Ectodermal cell (in vitro differentiated cells): ENCODE results near the gene CDK3.

ENCODE experiments used
- H3K27ac ChIP-seq: 2 replicates; pipeline ENCODE4 v1.7.0; 2013; ENCODE audit warnings: mild to moderate bottlenecking, low read depth, low read length; ENCODE audit not compliant: insufficient read depth, poor library complexity, severe bottlenecking
- H3K27me3 ChIP-seq: 2 replicates; pipeline ENCODE4 v1.7.0; 2013; ENCODE audit warnings: mild to moderate bottlenecking, low read length; ENCODE audit not compliant: insufficient read depth, control insufficient read depth, poor library complexity, severe bottlenecking
- H3K36me3 ChIP-seq: one replicate; pipeline ENCODE4 v1.7.0; 2013; ENCODE audit warnings: low read length; ENCODE audit not compliant: control insufficient read depth, insufficient read depth
- H3K4me1 ChIP-seq: one replicate; pipeline ENCODE4 v1.7.0; 2013; ENCODE audit warnings: low read length; ENCODE audit not compliant: control insufficient read depth, insufficient read depth
- H3K4me3 ChIP-seq: 2 replicates; pipeline ENCODE4 v1.7.0; 2013; ENCODE audit warnings: low read depth, low read length, control low read depth; ENCODE audit not compliant: insufficient read depth
- H3K9me3 ChIP-seq: 2 replicates; pipeline ENCODE4 v1.7.0; 2013; ENCODE audit warnings: mild to moderate bottlenecking, low read length, moderate library complexity; ENCODE audit not compliant: control insufficient read depth
- WGBS, 2 experiments: methylation state at CpG; one replicate each; pipeline ENCODE4 v1.1.7; 2013; ENCODE audit warnings: missing lambda C conversion rate in 2 of 2; 5-methylcytosine and 5-hydroxymethylcytosine counted together

The CDK3 gene

GRCh38 chr17:76014100-76014924, 13.7 kb downstream of the CDK3 start:
- 40 to 43% methylated on average over 19 of the region's 19 CpGs for WGBS, 2 experiments
- H3K9me3 ChIP-seq = no peaks in the 10 kb centered on the region
- no peaks in the 10 kb centered on the region for H3K4me1 ChIP-seq
- no peaks in the 10 kb centered on the region for H3K36me3 ChIP-seq
- H3K27ac ChIP-seq = no peak overlapping the region
- H3K4me3 ChIP-seq = no peak overlapping the region
- no peaks in the 10 kb centered on the region for H3K27me3 ChIP-seq

DNA sequence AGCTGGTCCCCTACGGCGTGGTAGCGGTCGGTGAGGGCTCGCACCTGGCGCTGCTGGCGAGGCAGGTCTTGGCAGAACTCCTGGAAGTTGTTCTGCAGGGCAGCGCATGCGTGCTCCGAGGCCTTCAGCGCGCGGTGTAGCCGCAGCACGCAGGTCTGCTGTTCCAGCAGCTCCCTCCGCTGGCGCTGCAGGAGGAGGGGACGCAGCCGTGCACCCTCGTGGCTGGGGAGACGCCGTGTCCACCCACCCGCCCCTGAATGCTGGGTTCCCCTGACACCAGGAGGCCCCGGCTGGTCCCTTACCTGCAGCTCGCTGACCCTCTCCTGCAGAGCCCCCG, 14.2 kb downstream of the CDK3 start:
- WGBS, 2 experiments = 92 to 93% methylated on average over 26 of the region's 26 CpGs
- H3K36me3 ChIP-seq = no peaks in the 10 kb centered on the region
- H3K27me3 ChIP-seq = no peaks in the 10 kb centered on the region
- H3K4me3 ChIP-seq = no peak overlapping the region
- no peaks in the 10 kb centered on the region for H3K4me1 ChIP-seq
- no peaks in the 10 kb centered on the region for H3K9me3 ChIP-seq
- no peak overlapping the region for H3K27ac ChIP-seq

DNA sequence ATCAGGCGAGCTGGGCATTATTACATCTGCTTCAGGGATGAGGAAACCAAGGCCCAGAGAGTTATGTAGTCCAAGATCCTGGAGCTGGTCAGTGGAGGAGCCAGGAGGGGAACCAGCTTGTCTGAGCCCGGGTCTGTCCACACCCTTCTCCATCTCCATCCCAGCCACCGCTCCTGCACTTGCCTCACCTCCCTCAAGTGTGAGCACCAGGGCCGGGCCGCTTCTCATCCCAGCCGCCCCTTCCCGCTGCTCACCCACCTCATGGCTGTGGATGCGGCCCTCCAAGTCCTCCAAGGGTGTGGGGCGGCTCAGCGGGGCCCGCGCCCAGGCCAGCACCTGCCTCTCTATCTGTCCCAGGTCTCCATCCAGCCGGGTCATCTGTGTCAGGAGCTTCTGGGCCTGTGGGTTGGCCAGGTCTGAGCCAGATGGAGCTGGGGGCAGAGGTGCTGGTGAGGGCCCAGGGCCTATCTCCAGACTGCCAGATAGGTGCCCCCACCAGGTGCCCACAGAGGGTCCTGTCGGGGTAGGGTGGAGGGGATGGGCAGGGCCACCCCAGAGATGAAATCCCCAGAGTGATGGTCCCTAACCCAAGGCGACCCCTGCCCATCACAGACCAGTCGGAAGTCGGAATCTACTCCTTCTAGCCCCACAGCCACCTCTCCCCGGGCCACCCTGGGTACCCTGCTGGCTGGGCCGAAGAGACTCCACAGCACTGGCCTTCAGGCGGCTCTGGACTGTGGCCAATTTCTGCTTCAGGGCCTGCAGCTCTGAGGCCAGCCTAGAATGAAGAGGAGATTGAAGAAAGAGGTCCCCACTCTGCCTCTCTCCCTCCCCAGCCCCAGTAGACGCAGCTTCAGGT, 17.1 kb downstream of the CDK3 start:
- Histone ChIP-seq H3K9me3 (no peaks in the 10 kb centered on the region), H3K4me3 (no peak overlapping the region), H3K4me1 (no peaks in the 10 kb centered on the region), H3K36me3 (no peaks in the 10 kb centered on the region), H3K27me3 (no peaks in the 10 kb centered on the region), H3K27ac (no peak overlapping the region)
- WGBS, 2 experiments = 94 to 95% methylated on average over 21 of the region's 21 CpGs

GRCh38 chr17:76018340-76018680, 17.7 kb downstream of the CDK3 start:
- 89% methylated on average over 11 of the region's 11 CpGs for WGBS, 2 experiments
- H3K27ac ChIP-seq = no peak overlapping the region

GRCh38 chr17:76018801-76019200, 18.1 kb downstream of the CDK3 start:
- Histone ChIP-seq H3K4me3 (no peak overlapping the region), H3K9me3 (no peaks in the 10 kb centered on the region), H3K36me3 (no peaks in the 10 kb centered on the region), H3K27me3 (no peaks in the 10 kb centered on the region), H3K4me1 (no peaks in the 10 kb centered on the region), H3K27ac (no peak overlapping the region)
- 91% methylated on average over 13 of the region's 13 CpGs for WGBS, 2 experiments

More at GRCh38 chr17:76018340-76018680, 17.7 kb downstream of the CDK3 start:
- Histone ChIP-seq H3K36me3 (no peaks in the 10 kb centered on the region), H3K27me3 (no peaks in the 10 kb centered on the region), H3K4me1 (no peaks in the 10 kb centered on the region), H3K9me3 (no peaks in the 10 kb centered on the region), H3K4me3 (no peak overlapping the region)

DNA sequence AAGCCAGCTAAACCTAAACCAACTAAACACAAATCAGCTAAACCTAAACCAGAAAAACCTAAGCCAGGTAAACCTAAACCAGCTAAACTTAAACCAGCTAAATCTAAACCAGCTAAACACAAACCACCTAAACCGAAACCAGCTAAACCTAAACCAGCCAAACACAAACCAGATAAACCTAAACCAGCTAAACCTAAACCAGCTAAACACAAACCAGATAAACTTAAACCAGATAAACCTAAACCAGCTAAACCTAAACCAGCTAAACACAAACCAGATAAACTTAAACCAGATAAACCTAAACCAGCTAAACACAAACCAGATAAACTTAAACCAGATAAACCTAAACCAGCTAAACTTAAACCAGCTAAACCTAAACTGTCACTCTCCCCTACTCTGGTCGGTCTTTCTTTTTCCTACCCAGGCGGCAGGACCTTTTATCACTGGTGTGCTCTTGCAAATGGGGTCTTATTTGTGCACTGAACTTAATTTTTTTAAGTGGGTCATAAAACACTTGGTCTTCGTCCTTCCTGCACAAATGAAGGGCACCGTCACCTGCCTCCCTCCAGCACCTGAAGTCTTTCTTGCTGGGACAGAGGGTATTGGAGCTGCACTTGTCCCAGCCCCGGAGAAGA, 19.3 kb downstream of the CDK3 start:
- no peak overlapping the region for H3K27ac ChIP-seq
- H3K4me1 ChIP-seq = no peaks in the 10 kb centered on the region
- no peaks in the 10 kb centered on the region for H3K36me3 ChIP-seq
- WGBS, 2 experiments = 93 to 94% methylated on average over 6 of the region's 6 CpGs
- no peaks in the 10 kb centered on the region for H3K27me3 ChIP-seq
- no peak overlapping the region for H3K4me3 ChIP-seq
- H3K9me3 ChIP-seq = no peaks in the 10 kb centered on the region

GRCh38 chr17:76022285-76022684, 21.6 kb downstream of the CDK3 start:
- no peaks in the 10 kb centered on the region for H3K9me3 ChIP-seq
- H3K27ac ChIP-seq = no peak overlapping the region
- H3K4me3 ChIP-seq = no peak overlapping the region
- no peaks in the 10 kb centered on the region for H3K4me1 ChIP-seq
- H3K27me3 ChIP-seq = no peaks in the 10 kb centered on the region
- 90 to 91% methylated on average over 24 of the region's 24 CpGs for WGBS, 2 experiments
- H3K36me3 ChIP-seq = no peaks in the 10 kb centered on the region

DNA sequence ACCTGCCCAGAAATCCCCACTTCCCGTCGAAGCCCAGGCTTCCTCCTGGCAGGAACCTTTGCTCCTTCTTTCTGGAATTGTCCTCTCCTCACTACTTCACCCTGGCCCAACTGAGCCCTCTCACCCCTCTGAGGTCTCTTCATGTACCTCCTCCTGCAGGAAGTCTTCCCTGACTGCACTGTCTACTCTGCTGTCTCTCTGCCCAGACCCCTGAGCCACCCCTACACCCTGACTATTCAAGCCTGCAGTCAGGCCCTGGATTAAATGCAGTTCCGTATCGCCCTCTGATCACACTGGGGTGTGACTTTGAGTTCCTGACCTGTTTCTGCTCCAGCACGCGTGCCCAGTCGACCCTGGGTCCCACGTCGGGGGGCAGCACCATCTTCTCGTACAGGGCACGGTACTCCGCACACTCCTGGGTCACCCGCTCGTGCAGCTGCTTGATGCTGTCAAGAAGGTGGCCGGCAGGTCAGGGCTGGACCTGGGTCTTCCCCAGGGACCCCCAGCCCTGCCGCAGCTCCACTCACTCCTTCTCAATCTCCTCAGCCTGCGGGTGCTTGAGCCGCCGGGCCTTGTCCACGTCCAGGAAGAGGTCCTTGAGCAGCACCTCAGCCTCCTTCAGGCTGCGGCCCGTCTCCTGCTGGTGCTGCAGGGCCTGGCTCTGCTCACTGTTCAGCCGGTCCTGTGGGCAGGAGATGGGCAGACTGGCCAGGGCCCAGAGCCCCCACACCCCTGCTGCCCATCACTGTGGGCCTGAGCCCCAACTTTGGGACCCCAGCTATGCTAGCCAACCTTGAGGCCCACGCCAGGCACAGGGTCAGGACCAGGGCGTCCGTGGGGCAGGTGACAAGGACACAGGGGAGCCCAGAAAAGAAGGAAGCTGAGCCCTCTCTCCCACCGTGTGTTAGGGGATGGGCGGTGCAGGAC, 22.6 kb downstream of the CDK3 start:
- H3K4me1 ChIP-seq = no peaks in the 10 kb centered on the region
- H3K36me3 ChIP-seq = no peaks in the 10 kb centered on the region
- no peaks in the 10 kb centered on the region for H3K9me3 ChIP-seq
- H3K27ac ChIP-seq = no peak overlapping the region
- WGBS, 2 experiments = 93 to 96% methylated on average over 28 of the region's 28 CpGs
- no peak overlapping the region for H3K4me3 ChIP-seq
- no peaks in the 10 kb centered on the region for H3K27me3 ChIP-seq

- 87 to 93% methylated on average over 9 of the region's 9 CpGs for WGBS, 2 experiments
- Histone ChIP-seq H3K9me3 (no peaks in the 10 kb centered on the region), H3K4me1 (no peaks in the 10 kb centered on the region), H3K36me3 (no peaks in the 10 kb centered on the region), H3K4me3 (no peak overlapping the region), H3K27me3 (no peaks in the 10 kb centered on the region), H3K27ac (no peak overlapping the region)
Measured at GRCh38 chr17:76023900-76024237, 23.2 kb downstream of the CDK3 start.
